ENCODE measurements around the gene MALAT1.
A peak's percentile ranks its signal among the peaks of the same experiment; 100 is the strongest.

Gene MALAT1

DNA sequence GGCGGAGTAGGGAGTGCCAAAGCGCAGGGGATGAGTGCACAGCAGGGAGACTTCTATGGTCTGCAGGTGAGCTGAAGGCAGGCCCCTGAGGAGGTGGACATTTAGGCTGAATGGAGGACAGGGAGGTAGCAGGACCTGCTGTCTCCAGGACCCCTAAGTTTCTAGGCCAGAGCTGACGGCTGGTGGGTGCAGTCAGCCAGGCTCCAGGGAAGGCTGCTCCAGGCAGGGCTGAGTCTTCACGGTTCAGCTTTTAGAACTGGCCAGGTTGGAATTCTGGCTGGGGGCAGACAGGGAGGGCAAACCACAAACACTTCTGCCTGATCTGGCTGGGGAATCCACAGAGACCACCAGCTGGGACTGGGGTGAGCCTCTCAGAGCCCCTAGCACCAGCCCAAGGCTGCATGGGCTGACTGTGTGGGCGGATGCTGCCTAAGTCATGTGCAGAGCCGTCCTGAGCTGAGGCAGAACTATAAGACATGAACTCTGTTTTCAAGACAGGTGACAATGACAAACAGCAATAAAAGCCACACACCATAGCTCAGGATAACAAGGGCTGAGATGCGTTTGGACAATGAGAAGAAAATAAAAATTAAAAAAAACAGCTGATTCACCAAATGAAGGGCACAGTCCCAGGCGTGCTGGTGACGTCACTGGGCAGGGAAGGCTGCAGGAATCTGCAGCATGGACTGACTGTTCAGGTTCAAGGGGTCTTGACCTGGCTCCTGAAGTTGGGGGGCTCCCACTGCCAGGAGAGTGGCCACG, 10.4 kb upstream of the MALAT1 start:
- TF ChIP-seq TEAD4 (IDR thresholded peaks at IDR 0.05) = peak; percentile 14; the same call in 1 of the 2 replicates
- no peak; the same call in 1 of the 2 replicates for TF ChIP-seq ZBTB7A (IDR thresholded peaks at IDR 0.05; ENCODE audit: low read depth)
- TF ChIP-seq, protein P1, sequence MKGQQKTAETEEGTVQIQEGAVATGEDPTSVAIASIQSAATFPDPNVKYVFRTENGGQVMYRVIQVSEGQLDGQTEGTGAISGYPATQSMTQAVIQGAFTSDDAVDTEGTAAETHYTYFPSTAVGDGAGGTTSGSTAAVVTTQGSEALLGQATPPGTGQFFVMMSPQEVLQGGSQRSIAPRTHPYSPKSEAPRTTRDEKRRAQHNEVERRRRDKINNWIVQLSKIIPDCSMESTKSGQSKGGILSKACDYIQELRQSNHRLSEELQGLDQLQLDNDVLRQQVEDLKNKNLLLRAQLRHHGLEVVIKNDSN (IDR thresholded peaks at IDR 0.05) = peak; percentile 26
- no peak for TF ChIP-seq FOXM1 (IDR thresholded peaks at IDR 0.05; ENCODE audit: borderline replicate concordance, low read depth)
- TF ChIP-seq, protein P2, sequence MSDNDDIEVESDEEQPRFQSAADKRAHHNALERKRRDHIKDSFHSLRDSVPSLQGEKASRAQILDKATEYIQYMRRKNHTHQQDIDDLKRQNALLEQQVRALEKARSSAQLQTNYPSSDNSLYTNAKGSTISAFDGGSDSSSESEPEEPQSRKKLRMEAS (IDR thresholded peaks at IDR 0.05) = no peak
- TF ChIP-seq RAD21 (IDR thresholded peaks at IDR 0.05; ENCODE audit: low read depth) = no peak
- no peak for TF ChIP-seq CEBPB (IDR thresholded peaks at IDR 0.05)
- TF ChIP-seq CREB1 (IDR thresholded peaks at IDR 0.05; ENCODE audit: low read depth) = peak; percentile 51
- no peak for TF ChIP-seq EP300 (IDR thresholded peaks at IDR 0.05; ENCODE audit: borderline replicate concordance)
- TF ChIP-seq EGR1 (IDR thresholded peaks at IDR 0.05) = peak; percentile 91

DNA sequence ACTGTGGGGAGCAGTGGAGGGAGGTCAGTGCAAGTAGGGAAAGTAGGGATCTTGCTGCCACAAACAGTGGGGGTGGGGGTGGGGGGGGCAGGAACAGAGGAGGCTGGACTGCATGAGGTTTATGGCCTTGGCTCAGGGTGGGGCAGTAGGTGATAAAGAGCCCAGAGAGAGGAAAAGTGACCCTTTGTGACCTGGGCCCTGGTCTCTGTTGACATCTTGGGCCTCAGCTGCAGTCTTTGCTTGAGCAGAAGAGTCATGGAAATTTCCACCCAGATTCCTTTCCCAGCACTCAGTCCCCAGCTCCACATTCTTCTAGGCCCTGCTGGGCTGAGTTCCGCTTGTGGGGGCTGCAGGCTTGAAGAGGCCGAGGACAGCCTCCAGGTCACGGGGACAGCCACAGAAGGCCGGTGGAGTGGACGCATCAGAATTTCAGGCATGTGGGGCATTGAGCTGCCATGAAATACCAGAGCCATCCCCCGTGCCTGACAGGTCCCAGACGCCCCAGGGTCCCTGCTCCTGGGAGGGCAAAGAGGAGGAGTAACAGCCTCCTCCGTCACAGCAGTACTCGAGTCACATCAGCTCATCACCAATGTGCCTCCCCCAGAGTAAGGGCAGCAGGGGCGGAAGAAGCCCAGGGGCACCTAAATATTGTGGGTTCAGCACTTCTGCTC, 9.7 kb upstream of the MALAT1 start:
- peak; percentile 16; the same call in 1 of the 2 replicates for TF ChIP-seq TCF12 (IDR thresholded peaks at IDR 0.05; ENCODE audit: low read depth)
- 0 out of 2 replicates have a peak, but pooled peaks have one; percentile 63 for TF ChIP-seq EP300 (IDR thresholded peaks at IDR 0.05; ENCODE audit: borderline replicate concordance)
- no peak for TF ChIP-seq ZBTB7A (IDR thresholded peaks at IDR 0.05; ENCODE audit: low read depth)
- TF ChIP-seq RAD21 (IDR thresholded peaks at IDR 0.05; ENCODE audit: low read depth) = no peak; the same call in 1 of the 2 replicates
- TF ChIP-seq CREB1 (IDR thresholded peaks at IDR 0.05; ENCODE audit: low read depth) = no peak
- TF ChIP-seq YY1 (IDR thresholded peaks at IDR 0.05; ENCODE audit: low read depth) = 0 out of 2 replicates have a peak, but pooled peaks have one; percentile 20
- TF ChIP-seq TEAD4 (IDR thresholded peaks at IDR 0.05) = peak; percentile 75; the same call in 1 of the 2 replicates

DNA sequence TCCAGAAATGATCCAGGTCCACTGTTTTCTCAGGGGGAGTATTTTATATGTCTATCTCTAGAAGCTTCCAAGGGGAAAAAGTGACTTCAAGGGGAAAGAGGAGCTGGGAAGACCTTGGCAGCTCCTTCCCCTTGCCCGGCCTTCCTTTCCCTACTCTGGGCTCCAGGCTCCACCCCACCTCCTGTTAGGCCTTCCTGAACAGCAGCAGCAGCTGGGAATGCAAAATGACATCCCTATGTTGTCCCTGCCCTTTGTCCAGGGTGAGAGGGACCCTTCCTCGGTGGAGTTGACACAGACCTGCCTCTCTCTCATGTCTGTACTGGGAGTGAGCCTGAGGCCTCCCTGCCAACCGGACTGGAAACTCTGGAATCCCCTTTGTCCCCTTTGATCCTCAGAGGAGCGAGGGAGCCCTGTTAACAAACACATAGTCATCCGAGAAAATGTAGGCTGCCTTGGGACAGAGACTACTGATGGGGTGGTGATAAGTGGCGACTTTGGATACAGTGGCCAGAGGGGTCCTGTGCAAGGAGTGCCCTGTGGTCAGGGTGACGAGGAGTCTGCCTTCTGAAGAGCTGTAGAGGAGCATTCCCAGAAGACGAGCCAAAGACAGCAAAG, 9.0 kb upstream of the MALAT1 start:
- TF ChIP-seq, protein P2 (IDR thresholded peaks at IDR 0.05) = 0 out of 2 replicates have a peak, but pooled peaks have one; percentile 25
- no peak for TF ChIP-seq NFIC (IDR thresholded peaks at IDR 0.05)

DNA sequence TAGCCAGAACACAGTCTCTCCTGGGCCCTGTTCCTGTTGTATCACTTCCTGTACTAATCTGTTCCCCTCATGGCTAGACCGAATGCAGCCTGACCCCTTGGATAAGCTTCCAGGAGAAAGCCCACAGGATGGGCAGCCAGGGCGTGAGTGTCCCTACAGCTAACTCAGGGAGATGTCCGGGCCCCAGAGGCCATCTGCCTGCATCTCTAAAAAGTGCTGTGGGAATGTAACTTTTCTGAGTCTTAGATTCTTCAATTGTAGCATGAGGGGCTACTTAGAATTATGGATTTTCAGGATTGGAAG, 7.7 kb upstream of the MALAT1 start:
- TF ChIP-seq, protein P1 (IDR thresholded peaks at IDR 0.05) = no peak
- no peak for TF ChIP-seq EGR1 (IDR thresholded peaks at IDR 0.05)

DNA sequence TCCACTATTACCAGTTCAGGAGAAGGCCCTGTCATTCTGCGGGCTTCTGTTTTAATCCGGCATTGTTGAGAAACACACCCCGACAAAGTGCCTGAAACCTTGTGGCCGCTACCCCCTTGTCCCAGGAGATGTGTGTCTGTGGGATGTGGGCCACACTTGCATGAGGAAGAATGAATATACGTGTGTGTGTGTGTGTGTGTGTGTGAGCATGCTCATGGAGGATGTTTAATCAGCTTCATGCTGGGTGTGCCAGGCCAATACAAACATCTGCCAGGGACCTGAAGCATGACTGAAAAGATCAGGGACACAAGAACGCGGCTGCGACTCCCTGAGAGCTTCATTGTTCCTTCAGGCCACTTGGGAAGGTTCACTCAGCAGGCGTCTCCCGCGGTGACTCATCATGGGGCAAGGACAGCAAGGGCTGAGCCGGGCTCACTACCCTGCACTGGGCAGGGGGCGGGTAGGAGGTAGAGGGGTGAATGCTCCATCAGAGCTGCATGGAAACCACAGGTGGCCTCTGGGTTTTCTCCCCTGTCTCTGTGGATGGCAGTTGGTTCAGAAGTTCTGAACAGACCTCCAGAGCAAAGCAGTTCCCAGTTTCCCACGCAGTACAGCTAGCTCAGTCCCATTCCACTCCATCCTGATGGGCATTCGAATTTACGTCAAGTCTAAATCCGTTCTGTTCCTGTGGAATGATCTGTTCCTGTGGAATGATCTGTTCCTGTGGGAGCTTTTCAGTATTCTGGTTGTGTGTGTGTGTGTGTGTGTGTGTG, 7.0 kb upstream of the MALAT1 start:
- TF ChIP-seq TEAD4 (IDR thresholded peaks at IDR 0.05) = peak; percentile 68; the same call in 1 of the 2 replicates
- TF ChIP-seq, protein P1 (IDR thresholded peaks at IDR 0.05) = no peak; the same call in 1 of the 2 replicates
- no peak for TF ChIP-seq CREB1 (IDR thresholded peaks at IDR 0.05; ENCODE audit: low read depth)
- TF ChIP-seq FOXM1 (IDR thresholded peaks at IDR 0.05; ENCODE audit: borderline replicate concordance, low read depth) = peak; percentile 67; the same call in 1 of the 2 replicates
- no peak for TF ChIP-seq EGR1 (IDR thresholded peaks at IDR 0.05)
- TF ChIP-seq ZBTB7A (IDR thresholded peaks at IDR 0.05; ENCODE audit: low read depth) = peak; percentile 68
- peak; percentile 65 for TF ChIP-seq YY1 (IDR thresholded peaks at IDR 0.05; ENCODE audit: low read depth)
- TF ChIP-seq, protein P3, sequence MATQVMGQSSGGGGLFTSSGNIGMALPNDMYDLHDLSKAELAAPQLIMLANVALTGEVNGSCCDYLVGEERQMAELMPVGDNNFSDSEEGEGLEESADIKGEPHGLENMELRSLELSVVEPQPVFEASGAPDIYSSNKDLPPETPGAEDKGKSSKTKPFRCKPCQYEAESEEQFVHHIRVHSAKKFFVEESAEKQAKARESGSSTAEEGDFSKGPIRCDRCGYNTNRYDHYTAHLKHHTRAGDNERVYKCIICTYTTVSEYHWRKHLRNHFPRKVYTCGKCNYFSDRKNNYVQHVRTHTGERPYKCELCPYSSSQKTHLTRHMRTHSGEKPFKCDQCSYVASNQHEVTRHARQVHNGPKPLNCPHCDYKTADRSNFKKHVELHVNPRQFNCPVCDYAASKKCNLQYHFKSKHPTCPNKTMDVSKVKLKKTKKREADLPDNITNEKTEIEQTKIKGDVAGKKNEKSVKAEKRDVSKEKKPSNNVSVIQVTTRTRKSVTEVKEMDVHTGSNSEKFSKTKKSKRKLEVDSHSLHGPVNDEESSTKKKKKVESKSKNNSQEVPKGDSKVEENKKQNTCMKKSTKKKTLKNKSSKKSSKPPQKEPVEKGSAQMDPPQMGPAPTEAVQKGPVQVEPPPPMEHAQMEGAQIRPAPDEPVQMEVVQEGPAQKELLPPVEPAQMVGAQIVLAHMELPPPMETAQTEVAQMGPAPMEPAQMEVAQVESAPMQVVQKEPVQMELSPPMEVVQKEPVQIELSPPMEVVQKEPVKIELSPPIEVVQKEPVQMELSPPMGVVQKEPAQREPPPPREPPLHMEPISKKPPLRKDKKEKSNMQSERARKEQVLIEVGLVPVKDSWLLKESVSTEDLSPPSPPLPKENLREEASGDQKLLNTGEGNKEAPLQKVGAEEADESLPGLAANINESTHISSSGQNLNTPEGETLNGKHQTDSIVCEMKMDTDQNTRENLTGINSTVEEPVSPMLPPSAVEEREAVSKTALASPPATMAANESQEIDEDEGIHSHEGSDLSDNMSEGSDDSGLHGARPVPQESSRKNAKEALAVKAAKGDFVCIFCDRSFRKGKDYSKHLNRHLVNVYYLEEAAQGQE (IDR thresholded peaks at IDR 0.05; ENCODE audit: low read depth) = no peak
- no peak for TF ChIP-seq CEBPB (IDR thresholded peaks at IDR 0.05)
- peak; percentile 94 for TF ChIP-seq TCF12 (IDR thresholded peaks at IDR 0.05; ENCODE audit: low read depth)
- no peak; the same call in 1 of the 2 replicates for TF ChIP-seq RAD21 (IDR thresholded peaks at IDR 0.05; ENCODE audit: low read depth)
- TF ChIP-seq TAF1 (IDR thresholded peaks at IDR 0.05; ENCODE audit: low read depth) = peak; percentile 39; the same call in 1 of the 2 replicates
- peak; percentile 91 for TF ChIP-seq EP300 (IDR thresholded peaks at IDR 0.05; ENCODE audit: borderline replicate concordance)
- peak; percentile 89 for TF ChIP-seq NFIC (IDR thresholded peaks at IDR 0.05)
- TF ChIP-seq, protein P2 (IDR thresholded peaks at IDR 0.05) = peak; percentile 86

DNA sequence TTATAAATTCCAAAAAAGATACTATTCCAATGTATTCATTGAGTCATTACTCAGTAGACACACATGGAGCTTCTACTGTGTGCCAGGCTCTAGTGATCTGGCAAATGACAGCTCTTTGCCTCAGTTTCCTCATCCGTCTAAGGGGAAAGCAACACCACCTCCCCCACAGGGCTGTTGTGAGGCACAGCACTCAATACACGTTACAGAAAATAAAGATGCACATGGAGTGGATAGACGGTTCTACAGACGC, 6.5 kb upstream of the MALAT1 start:
- TF ChIP-seq, protein P2 (IDR thresholded peaks at IDR 0.05) = no peak
- 0 out of 2 replicates have a peak, but pooled peaks have one; percentile 8 for TF ChIP-seq ZBTB7A (IDR thresholded peaks at IDR 0.05; ENCODE audit: low read depth)
